Endothelial cell (in vitro differentiated cells): Measurements from ENCODE around the gene AGPAT3. TPM values are rescaled to one million over a fixed set of nuclear protein-coding genes. Genes with fewer than 3 reads are reported as not detected.

ENCODE experiments used
- DNase-seq: peaks from one replicate; pipeline ENCODE4 v3.0.0; 2021; ENCODE audit warnings: low spot score
- H3K27ac Mint-ChIP-seq: one replicate; pipeline ENCODE4 v1.8.0; 2021; ENCODE audit warnings: mixed read lengths, inconsistent platforms; ENCODE audit not compliant: unreplicated experiment
- H3K27me3 Mint-ChIP-seq: one replicate; pipeline ENCODE4 v1.8.0; 2021; ENCODE audit warnings: mild to moderate bottlenecking, moderate library complexity, mixed read lengths, inconsistent platforms; ENCODE audit not compliant: unreplicated experiment
- H3K36me3 Mint-ChIP-seq: one replicate; pipeline ENCODE4 v1.8.0; 2021; ENCODE audit warnings: mild to moderate bottlenecking, low read depth, mixed read lengths, inconsistent platforms; ENCODE audit not compliant: unreplicated experiment
- H3K4me1 Mint-ChIP-seq: one replicate; pipeline ENCODE4 v1.8.0; 2021; ENCODE audit warnings: mild to moderate bottlenecking, mixed read lengths, inconsistent platforms; ENCODE audit not compliant: unreplicated experiment
- H3K4me3 Mint-ChIP-seq: one replicate; pipeline ENCODE4 v1.8.0; 2021; ENCODE audit warnings: mild to moderate bottlenecking, mixed read lengths, inconsistent platforms; ENCODE audit not compliant: unreplicated experiment
- H3K9me3 Mint-ChIP-seq: one replicate; pipeline ENCODE4 v1.8.0; 2021; ENCODE audit warnings: mixed read lengths, inconsistent platforms; ENCODE audit not compliant: unreplicated experiment
- total RNA-seq: library from RNA; stranded (reverse); fragmentation: NEBNext Ultra II Directional; extraction: Animal tissue kit (Norgen Biotek cat#: 25700); gene quantifications from one replicate; pipeline ENCODE4 v1.2.1, GENCODE V29; 2021; ENCODE audit not compliant: unreplicated experiment
- TF ChIP-seq, protein P1 (sequence below): fragments of 200-600 bp; sonication (generic); IDR thresholded peaks from one replicate; pipeline ENCODE4 v1.5.0; 2021; ENCODE audit warnings: antibody characterized with exemption; ENCODE audit not compliant: unreplicated experiment

Gene AGPAT3
- total RNA-seq, 1 donor from 2014 or later = 22.6 TPM

DNA sequence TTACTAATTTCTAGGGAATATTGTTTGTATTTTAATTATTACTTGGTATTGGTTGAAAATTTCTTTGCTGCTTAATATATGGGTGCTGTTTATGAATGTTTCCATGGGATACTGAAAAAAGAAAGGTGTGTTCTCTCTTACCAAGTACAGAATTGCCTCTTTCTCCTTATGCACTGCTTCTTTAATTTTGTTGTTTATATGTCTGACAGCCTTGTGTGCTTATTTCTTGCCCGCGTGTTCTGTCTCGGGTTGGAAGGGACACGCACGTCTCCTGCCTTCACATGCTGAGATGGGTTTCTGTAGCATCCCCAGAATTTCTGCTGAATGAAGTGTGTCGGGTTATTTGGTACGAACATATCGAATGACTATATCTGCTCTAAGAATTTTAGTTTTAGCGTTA, 51.1 kb downstream of the AGPAT3 start:
- no peak for DNase-seq
- H3K9me3 Mint-ChIP-seq = no peaks in the 10 kb centered on the region
- no peaks in the 10 kb centered on the region for H3K27me3 Mint-ChIP-seq
- peaks cover 10% of the 10 kb centered on the region for H3K36me3 Mint-ChIP-seq
- H3K4me1 Mint-ChIP-seq = peaks cover 7% of the 10 kb centered on the region
- H3K4me3 Mint-ChIP-seq = no peak overlapping the region
- no peak overlapping the region for H3K27ac Mint-ChIP-seq
- TF ChIP-seq, protein P1, sequence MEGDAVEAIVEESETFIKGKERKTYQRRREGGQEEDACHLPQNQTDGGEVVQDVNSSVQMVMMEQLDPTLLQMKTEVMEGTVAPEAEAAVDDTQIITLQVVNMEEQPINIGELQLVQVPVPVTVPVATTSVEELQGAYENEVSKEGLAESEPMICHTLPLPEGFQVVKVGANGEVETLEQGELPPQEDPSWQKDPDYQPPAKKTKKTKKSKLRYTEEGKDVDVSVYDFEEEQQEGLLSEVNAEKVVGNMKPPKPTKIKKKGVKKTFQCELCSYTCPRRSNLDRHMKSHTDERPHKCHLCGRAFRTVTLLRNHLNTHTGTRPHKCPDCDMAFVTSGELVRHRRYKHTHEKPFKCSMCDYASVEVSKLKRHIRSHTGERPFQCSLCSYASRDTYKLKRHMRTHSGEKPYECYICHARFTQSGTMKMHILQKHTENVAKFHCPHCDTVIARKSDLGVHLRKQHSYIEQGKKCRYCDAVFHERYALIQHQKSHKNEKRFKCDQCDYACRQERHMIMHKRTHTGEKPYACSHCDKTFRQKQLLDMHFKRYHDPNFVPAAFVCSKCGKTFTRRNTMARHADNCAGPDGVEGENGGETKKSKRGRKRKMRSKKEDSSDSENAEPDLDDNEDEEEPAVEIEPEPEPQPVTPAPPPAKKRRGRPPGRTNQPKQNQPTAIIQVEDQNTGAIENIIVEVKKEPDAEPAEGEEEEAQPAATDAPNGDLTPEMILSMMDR = no peak

DNA sequence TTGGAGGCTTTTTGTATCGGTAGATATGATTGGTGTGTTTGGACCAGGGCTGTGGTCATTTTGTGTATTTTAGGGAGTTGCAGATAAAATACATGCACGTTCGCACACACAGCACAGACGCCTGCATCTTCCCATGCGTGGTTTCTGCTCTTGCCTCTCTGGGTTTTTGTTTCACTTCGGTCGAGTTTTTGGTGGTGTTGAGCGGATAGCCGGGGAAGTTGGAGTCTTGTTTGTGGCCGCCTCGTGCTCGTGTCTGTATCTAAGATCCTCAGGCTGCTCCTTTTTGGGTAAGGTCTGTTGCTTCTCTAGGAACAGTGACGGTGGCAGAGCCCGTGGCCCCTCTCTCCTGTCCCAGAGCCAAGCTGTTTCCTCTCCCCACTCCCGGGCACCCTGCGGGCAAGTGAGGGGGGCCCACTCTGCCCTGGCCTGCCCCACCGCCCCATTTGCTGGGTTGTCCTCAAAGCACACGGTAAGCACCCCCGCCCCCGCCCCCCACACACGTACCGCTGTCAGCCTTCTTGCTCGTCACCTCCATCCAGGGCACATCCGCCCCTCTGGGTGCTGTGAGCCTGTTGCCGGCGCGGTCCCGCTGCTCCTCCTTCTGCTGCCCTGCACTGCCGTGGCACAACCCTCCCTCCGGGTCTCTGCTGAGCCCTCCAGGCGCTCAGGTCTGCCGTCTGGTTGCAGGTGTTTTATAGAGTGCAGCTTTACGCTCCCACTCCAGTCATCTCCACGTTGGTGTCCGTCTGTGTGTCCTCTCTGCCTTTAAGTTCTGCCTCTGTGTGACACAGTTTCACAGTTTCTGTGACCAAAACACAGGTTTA, 51.9 kb downstream of the AGPAT3 start:
- DNase-seq = no peak
- Mint-ChIP-seq H3K27me3 (peaks cover 1% of the 10 kb centered on the region), H3K4me3 (no peak overlapping the region), H3K9me3 (no peaks in the 10 kb centered on the region), H3K27ac (no peak overlapping the region), H3K36me3 (peaks cover 10% of the 10 kb centered on the region), H3K4me1 (peaks cover 10% of the 10 kb centered on the region)
- TF ChIP-seq, protein P1 = no peak

DNA sequence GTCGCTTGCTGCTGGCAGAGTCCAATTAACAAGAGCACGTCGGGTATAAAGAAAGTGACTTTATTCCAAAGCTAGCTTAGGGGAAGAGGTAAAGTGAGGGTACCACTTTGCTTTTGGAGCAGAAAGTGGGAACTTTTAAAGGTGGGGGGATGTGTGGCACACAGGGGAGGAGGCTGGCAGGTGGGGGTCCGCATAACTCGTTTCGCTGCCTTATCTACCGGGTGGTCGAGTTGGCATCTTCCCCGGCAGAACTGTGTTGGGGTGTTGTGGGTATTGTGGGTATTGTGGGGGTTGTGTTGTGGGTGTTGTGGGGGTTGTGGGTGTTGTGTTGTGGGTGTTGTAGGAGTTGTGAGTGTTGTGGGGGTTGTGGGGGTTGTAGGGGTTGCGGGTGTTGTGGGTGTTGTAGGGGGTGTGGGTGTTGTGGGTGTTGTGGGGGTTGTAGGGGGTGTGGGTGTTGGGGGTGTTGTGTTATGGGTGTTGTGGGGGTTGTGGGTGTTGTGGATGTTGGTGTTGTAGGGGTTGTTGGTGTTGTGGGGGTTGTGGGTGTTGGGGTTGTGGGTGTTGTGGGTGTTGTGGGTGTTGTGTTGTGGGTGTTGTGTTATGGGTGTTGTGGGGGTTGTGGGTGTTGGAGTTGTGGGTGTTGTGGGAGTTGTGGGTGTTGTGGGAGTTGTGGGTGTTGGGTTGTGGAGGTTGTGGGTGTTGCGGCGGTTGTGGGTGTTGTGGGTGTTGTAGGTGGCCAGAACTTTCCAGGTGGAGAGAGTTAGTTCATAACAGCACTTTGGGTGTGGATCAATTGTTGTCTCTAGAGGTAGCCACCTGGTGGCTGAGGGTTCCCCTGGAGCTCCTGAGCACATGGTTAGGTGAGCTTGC, 52.7 kb downstream of the AGPAT3 start:
- TF ChIP-seq, protein P1 = no peak
- no peaks in the 10 kb centered on the region for H3K9me3 Mint-ChIP-seq
- DNase-seq = no peak
- H3K4me3 Mint-ChIP-seq = no peak overlapping the region
- peaks cover 3% of the 10 kb centered on the region for H3K27me3 Mint-ChIP-seq
- H3K27ac Mint-ChIP-seq = no peak overlapping the region
- H3K4me1 Mint-ChIP-seq = peaks cover 13% of the 10 kb centered on the region
- H3K36me3 Mint-ChIP-seq = peaks cover 4% of the 10 kb centered on the region

DNA sequence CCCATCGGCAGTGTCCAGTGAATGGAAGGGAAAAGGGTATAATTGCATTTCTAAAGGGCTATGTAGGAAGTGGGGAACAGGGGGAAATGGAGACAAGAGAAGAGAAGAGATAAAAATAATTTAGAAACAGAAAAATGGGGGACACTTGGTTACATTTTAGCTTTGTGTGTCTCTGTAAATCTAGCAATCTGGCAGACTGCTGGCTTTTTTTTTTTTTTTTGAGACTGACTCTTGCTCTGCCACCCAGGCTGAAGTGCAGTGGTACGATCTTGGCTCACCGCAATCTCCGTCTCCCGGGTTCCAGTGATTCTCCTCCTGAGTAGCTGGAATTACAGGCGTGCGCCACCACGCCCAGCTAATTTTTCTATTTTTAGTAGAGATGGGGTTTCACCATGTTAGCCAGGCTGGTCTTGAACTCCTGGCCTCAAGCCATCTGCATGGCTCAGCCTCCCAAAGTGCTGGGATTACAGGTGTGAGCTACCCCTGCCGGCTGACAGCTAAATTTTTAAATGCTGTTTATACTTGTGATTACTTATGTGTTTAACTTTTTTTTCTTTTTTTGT, 53.4 kb downstream of the AGPAT3 start:
- no peak for DNase-seq
- peaks cover 3% of the 10 kb centered on the region for H3K36me3 Mint-ChIP-seq
- H3K4me3 Mint-ChIP-seq = no peak overlapping the region
- TF ChIP-seq, protein P1 = no peak
- peaks cover 13% of the 10 kb centered on the region for H3K4me1 Mint-ChIP-seq
- peaks cover 3% of the 10 kb centered on the region for H3K27me3 Mint-ChIP-seq
- no peak overlapping the region for H3K27ac Mint-ChIP-seq
- no peaks in the 10 kb centered on the region for H3K9me3 Mint-ChIP-seq
